Skeletal muscle satellite cell (primary cell): ENCODE measurements around the gene KRT85.
"Not testable (repeated sequence)": the region's sequence is repeated elsewhere in the genome, so short reads cannot be mapped to it uniquely, and the experiment has no call there.

Source experiments
- H3K27me3 ChIP-seq: 2 replicates; pipeline ENCODE4 v1.7.0; 2013; ENCODE audit warnings: low read length; ENCODE audit not compliant: control insufficient read depth, insufficient read depth
- H3K36me3 ChIP-seq: 2 replicates; pipeline ENCODE4 v1.7.0; 2013; ENCODE audit warnings: mild to moderate bottlenecking, control low read depth, low read length; ENCODE audit not compliant: insufficient read depth
- H3K4me1 ChIP-seq: 2 replicates; pipeline ENCODE4 v1.7.0; 2013; ENCODE audit warnings: low read length; ENCODE audit not compliant: control insufficient read depth, insufficient read depth
- H3K4me2 ChIP-seq: 2 replicates; pipeline ENCODE4 v1.7.0; 2013; ENCODE audit warnings: mild to moderate bottlenecking, low read length
- H3K4me3 ChIP-seq: 2 replicates; pipeline ENCODE4 v1.7.0; 2013; ENCODE audit warnings: low read length
- H3K9ac ChIP-seq: 2 replicates; pipeline ENCODE4 v1.7.0; 2013; ENCODE audit warnings: mild to moderate bottlenecking, low read depth, low read length, moderate library complexity
- H3K9me3 ChIP-seq: replicated peaks from 2 replicates; pipeline ENCODE4 v1.7.0; 2013; ENCODE audit warnings: mild to moderate bottlenecking, control low read depth, low read length

The KRT85 gene

DNA sequence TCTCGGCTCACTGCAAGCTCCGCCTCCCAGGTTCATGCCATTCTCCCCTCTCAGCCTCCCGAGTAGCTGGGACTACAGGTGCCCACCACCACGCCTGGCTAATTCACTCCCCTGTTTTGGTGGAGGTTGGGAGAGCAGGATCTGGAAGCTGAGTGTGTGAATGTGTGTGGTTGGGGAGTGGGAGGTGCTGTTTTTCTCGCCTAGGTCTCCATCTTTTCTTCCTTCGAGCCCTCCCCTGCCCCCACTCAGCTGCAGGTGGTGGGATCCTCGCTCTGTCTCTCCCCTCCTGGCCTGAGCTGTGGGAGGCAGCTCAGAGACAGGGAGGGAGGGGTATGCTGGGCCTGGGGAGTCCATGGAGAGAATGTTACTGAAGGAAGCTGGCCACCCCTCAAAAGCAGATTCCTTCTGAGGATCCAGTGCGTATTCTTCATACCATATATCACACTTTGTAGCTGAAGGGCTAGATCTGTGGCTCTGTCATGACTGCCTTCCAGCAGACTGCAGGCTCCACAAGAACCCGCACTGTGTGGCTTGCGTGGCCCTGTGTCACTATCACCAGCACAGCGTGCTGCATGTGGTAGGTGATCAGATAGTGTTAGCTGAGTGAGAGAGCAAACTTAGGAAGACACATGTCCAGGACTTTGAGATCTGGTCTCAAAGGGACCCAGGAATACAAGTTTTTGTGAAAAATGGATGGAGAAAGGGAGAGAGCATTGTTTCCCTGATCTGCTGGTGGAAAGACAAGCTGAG, 48.9 kb downstream of the KRT85 start:
- no peaks in the 10 kb centered on the region for H3K9me3 ChIP-seq
- no peak overlapping the region for H3K4me2 ChIP-seq
- H3K36me3 ChIP-seq = no peaks in the 10 kb centered on the region
- no peak overlapping the region for H3K4me3 ChIP-seq
- no peaks in the 10 kb centered on the region for H3K4me1 ChIP-seq
- no peak overlapping the region for H3K9ac ChIP-seq
- H3K27me3 ChIP-seq = peaks cover 62% of the 10 kb centered on the region

DNA sequence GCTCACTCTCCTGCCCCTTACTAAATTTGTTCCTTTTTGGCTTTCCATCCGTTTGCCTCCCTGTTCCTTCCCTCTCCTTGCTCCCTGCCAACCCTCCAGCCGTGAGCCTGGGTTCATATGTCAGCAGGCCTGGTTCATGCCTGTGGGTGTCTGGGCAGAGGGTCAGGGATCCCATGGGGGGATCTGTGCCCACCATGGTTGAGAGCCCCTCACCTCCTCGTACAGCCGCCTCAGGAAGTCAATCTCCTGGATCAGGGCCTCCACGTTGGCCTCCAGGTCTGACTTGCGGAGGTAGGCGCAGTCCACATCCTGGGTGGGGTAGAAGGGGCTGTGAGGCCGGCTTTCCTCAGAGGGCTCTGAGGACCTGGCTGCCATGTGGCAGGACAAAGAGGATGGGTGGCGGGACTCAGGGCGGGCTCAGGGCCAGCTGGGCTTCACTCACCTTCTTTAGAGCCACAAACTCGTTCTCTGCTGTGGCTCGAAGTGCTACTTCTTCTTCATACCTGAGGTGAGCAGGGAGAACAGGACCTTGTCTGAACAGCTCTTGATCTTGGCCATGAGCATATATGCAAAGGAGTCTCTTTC, 49.7 kb downstream of the KRT85 start:
- Histone ChIP-seq H3K9me3 (no peaks in the 10 kb centered on the region), H3K4me2 (no peak overlapping the region), H3K27me3 (peaks cover 57% of the 10 kb centered on the region), H3K36me3 (no peaks in the 10 kb centered on the region), H3K4me3 (no peak overlapping the region), H3K9ac (no peak overlapping the region), H3K4me1 (no peaks in the 10 kb centered on the region)

DNA sequence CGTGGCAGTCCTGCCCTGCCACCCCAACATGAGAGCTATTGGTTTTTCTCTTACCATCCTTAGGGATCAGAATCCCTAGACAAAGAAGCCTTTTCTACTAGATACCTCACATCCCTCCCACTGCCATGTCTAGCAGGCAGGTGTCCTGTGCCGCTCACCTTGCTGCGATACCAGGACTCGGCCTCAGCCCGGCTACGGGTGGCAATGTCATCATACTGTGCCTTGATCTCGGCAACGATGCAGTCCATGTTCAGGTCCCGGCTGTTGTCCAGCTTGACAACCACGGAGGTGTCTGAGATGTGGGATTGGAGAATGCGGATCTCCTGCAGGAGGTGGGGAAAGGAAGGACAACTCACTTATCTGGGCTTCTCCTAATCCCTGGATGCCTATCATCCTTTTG, 50.6 kb downstream of the KRT85 start:
- no peak overlapping the region for H3K4me2 ChIP-seq
- no peaks in the 10 kb centered on the region for H3K9me3 ChIP-seq
- H3K9ac ChIP-seq = no peak overlapping the region
- H3K4me3 ChIP-seq = no peak overlapping the region
- no peaks in the 10 kb centered on the region for H3K4me1 ChIP-seq
- H3K27me3 ChIP-seq = peaks cover 50% of the 10 kb centered on the region
- no peaks in the 10 kb centered on the region for H3K36me3 ChIP-seq

DNA sequence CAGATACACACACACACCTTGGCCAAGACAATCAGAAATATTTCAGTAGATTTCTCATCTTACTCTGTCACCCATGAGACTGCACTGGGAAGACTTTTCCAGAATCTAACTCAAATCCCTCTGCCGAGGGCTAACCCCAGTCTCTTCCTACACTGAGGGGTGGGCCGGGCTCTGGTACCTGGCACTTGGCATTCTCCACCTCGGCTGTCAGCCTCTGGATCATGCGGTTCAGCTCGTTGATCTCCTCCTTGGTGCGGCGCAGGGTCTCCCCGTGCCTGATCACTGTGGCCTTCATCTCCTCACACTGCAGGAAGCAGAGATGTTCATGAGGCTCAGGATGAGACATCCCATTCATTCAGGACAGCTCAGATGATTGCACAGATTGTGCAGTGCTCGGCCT, 51.0 kb downstream of the KRT85 start:
- no peak overlapping the region for H3K9ac ChIP-seq
- H3K4me1 ChIP-seq = peaks cover 3% of the 10 kb centered on the region
- H3K4me2 ChIP-seq = no peak overlapping the region
- H3K9me3 ChIP-seq = no peaks in the 10 kb centered on the region
- H3K27me3 ChIP-seq = peaks cover 46% of the 10 kb centered on the region
- no peak overlapping the region for H3K4me3 ChIP-seq
- H3K36me3 ChIP-seq = no peaks in the 10 kb centered on the region

DNA sequence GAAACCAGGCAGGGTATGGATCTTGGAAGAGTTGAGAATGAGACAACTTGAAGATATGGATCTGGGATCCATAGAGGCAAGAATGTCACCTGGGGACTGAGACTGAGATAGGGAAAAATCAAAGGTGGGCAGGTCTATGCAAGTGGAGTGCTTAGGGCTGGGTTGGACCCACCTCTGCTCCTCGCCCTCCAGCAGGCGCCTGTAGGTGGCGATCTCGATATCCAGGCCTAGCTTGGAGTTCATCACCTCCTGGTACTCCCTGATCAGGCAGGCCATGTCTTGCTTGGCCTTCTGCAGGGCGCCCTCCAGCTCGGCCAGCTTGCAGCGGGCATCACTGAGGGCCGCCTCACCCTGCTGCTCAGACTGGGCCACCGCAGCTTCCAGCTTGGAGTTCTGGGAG, 51.6 kb downstream of the KRT85 start:
- peaks cover 42% of the 10 kb centered on the region for H3K27me3 ChIP-seq
- not testable (repeated sequence) for H3K4me2 ChIP-seq, H3K4me3 ChIP-seq, H3K9ac ChIP-seq, H3K4me1 ChIP-seq, H3K9me3 ChIP-seq, H3K36me3 ChIP-seq

DNA sequence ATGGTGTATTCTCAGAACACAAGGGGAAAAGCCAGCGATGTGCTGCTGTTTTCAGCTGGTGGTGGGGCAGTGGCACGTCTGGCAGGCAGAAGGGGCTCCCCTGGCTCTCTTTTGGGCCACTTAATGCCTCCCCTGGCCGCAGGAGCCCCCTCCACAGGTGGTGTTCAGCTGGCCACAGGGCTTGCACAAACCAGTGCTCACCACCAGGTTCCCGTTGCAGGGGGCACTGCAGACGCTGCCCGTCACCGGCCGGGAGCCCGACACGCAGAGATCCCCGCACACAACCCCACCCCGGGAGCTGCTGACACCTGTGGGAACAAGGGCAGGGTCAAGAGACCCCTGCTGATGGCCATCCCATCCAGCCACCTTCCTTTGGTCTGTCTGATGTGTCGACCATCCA, 52.8 kb downstream of the KRT85 start:
- Histone ChIP-seq H3K9me3 (no peaks in the 10 kb centered on the region), H3K4me2 (no peak overlapping the region), H3K9ac (no peak overlapping the region), H3K4me3 (no peak overlapping the region), H3K4me1 (peaks cover 6% of the 10 kb centered on the region), H3K36me3 (no peaks in the 10 kb centered on the region), H3K27me3 (peaks cover 29% of the 10 kb centered on the region)

DNA sequence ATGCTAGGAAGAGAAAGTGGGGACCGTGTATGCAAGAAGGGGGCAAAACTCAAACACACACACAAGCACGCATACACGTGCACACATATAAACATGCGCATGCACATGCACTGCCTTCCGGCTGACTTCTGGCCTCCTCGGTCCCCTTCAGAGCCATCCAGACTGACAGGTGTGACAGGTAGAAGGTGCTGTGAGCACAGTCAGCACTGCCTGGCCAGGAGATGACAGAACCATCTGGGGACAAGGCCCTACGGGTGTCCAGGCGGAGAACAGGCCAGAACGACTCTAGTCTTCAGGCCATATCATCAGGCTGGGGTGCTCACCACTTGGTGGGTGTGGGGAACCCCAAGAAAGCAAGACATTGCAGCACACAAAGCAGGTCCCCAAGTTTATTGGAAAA, 53.4 kb downstream of the KRT85 start:
- Histone ChIP-seq H3K4me3 (no peak overlapping the region), H3K4me2 (no peak overlapping the region), H3K9me3 (no peaks in the 10 kb centered on the region), H3K9ac (no peak overlapping the region), H3K36me3 (no peaks in the 10 kb centered on the region), H3K4me1 (peaks cover 9% of the 10 kb centered on the region), H3K27me3 (peaks cover 24% of the 10 kb centered on the region)

DNA sequence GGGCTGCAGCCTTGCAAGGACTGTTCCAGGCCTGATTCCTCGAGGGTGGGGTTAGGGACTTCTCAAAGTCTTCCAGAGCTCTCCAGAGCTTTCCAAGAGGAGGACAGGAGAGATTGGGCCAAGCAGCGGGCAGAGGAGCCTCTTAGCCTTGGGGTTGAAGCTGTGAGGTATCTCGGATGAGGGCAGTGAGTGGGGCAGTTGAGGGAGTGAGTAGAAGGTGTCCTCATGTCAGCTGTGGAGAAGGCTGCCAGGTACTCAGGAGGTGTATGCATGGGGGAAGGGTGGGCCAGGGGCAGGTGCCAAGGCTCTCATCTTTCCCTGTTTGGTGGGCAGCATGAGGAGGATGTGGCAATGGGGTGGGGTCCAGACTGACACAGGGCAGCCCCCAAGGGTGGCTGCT, 53.8 kb downstream of the KRT85 start:
- no peak overlapping the region for H3K9ac ChIP-seq
- no peaks in the 10 kb centered on the region for H3K36me3 ChIP-seq
- no peak overlapping the region for H3K4me2 ChIP-seq
- H3K27me3 ChIP-seq = peaks cover 19% of the 10 kb centered on the region
- no peaks in the 10 kb centered on the region for H3K9me3 ChIP-seq
- peaks cover 13% of the 10 kb centered on the region for H3K4me1 ChIP-seq
- H3K4me3 ChIP-seq = no peak overlapping the region

DNA sequence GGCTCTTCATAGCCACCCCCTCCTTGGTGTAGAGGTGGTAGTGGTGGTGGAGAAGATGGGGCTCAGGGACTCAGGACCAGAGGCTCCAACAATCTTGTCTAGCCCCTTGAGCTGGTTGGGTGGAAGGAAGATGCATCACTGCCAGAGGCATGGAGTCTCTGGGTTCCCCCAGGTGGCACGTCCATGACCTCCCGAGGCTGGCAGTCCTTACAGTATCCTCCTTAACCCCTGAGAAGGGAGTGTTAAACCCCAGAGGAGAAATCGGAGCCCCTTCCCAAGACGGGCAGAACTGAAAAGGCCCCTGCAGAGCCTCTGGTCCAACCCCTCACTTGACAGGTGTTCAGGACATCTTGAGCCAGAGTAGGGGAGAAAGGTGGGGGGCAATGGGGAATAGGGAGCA, 55.2 kb downstream of the KRT85 start:
- H3K4me2 ChIP-seq = no peak overlapping the region
- H3K4me3 ChIP-seq = no peak overlapping the region
- H3K36me3 ChIP-seq = no peaks in the 10 kb centered on the region
- no peaks in the 10 kb centered on the region for H3K9me3 ChIP-seq
- H3K9ac ChIP-seq = no peak overlapping the region
- peaks cover 21% of the 10 kb centered on the region for H3K4me1 ChIP-seq
- H3K27me3 ChIP-seq = peaks cover 16% of the 10 kb centered on the region

DNA sequence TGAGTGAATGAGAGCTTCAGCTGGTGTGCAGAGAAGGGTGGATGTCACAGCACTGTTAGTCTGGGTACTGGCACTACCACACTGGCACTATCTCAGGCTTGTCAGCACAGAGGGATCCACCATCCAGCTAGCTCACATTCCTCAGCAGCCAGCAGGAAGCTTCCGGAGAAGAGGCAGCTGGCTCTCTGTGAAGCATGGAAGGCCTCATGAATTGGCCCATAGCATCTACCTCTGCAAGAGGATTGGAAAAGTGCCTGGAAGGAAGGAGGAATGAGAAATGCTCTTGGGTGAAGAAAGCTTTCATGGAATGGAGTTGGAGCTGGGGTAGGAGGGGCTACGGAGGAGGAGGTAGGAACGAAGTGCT, 56.0 kb downstream of the KRT85 start:
- Histone ChIP-seq H3K9me3 (no peaks in the 10 kb centered on the region), H3K36me3 (no peaks in the 10 kb centered on the region), H3K27me3 (peaks cover 16% of the 10 kb centered on the region), H3K4me1 (peaks cover 21% of the 10 kb centered on the region), H3K4me2 (no peak overlapping the region), H3K4me3 (no peak overlapping the region), H3K9ac (no peak overlapping the region)

DNA sequence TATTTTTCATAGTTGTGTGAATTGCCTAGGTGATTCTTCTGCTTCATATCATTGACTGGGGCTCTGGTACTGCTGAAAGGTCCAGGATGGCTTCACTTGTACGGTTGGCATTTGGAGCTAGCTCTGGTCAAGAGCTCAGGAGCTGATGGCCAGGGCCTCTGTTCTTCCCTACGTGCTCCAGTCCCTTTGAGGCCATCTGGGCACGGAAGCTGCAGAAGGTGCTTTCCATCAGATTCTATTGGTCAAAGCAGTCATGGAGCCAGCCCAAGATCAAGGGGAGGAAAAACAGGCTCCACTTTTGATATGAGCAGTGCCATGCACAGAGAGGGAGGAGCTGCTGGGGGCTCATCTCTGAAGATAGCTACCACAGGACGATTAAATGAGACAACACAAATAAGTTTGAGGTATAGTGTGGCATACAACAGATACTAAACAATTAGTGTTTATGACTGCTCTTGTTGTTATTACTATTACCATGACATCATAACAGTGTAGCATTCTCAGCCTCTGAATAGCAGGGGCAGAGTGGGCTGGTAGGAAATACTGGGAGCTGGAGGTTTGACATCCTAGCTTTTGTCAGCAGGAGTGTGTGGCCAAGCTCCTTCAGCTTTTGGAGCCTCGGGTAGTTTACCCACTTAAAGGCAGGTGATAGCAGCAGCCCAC, 56.5 kb downstream of the KRT85 start:
- no peak overlapping the region for H3K9ac ChIP-seq
- no peak overlapping the region for H3K4me2 ChIP-seq
- no peaks in the 10 kb centered on the region for H3K36me3 ChIP-seq
- peaks cover 21% of the 10 kb centered on the region for H3K4me1 ChIP-seq
- no peaks in the 10 kb centered on the region for H3K9me3 ChIP-seq
- peaks cover 16% of the 10 kb centered on the region for H3K27me3 ChIP-seq
- H3K4me3 ChIP-seq = no peak overlapping the region
